ENCODE results near the gene GTF2IRD2.
"Not testable (repeated sequence)": the region's sequence is repeated elsewhere in the genome, so short reads cannot be mapped to it uniquely, and the experiment has no call there.

GTF2IRD2 gene

DNA sequence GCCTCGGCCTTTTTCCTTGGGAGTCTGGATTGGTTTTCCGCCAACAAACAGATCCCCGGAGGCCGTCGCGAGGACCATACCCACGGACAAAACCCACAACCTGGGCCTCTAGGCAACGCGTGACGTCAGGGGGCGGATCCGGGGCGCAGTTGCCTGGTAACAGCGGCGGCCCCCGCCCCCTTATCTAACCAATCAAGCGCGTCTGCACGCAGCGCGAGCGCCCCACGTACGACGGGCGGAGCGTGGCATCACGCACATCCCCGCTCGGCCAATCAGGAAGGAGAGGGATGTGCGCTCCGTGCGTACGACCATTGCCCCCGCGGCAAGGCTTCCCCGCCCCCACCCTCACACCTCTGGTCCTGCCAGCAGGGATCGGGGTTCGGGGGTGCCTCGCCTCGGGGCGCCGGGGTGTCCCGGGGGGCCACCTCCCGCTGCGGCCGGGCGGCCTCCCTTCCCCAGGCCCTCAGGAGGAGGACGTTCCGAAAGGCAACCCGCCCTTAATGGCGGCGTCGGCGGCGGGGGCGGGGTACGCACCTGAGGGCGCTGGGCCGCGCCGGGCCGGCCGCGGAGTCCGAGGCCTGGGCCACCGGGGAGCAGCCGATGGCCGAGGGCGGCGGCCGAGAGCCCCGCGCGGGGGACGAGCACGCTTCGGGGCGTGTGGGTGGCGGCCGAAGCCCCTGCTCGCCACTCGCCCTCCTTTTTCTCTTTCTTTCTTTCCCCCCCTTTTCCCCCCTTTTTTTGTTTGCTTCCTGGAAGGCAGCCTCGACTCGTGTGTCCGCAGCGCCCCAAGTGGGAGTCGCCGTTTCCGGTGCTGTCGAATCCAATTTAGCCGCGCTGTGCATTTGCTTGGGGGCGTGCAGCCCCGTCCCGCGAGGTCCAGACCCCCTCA lies at the start of gene GTF2IRD2:
TSS of gene GTF2IRD2 (minus strand) at position 773 of the 889 bp plus-strand sequence. CDS start 15,227 bp downstream, outside the sequence.
- peak; percentile 15 for DNase-seq

GRCh38 chr7:74890158-74891123 lies 39.0 kb upstream of the GTF2IRD2 start:
- DNase-seq = peak; percentile 74

GRCh38 chr7:74889518-74890129 lies 38.2 kb upstream of the GTF2IRD2 start:
- DNase-seq = not testable (repeated sequence)

- not testable (repeated sequence) for DNase-seq
These were observed 33.9 kb upstream of the GTF2IRD2 start for GRCh38 chr7:74885295-74885694.

DNA sequence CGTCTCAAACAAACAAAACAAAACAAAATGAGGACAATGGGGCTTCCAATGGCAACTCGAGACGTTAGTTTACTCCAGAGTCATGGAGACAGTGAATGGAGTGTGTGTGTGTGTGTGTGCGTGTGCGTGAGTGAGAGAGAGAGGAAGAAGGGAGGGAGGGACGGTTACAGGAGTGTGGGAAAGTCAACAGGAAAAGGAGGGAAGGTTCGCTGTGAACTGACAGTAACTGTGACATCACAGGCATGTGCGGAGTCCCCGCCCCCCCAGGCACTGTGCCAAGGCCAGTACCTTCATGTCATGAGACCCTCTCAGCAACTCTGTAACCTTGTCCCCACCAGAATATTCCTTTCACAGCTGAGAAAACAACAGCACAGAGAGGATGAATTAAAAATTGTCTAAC lies 30.7 kb upstream of the GTF2IRD2 start:
- DNase-seq = not testable (repeated sequence)

GRCh38 chr7:74874748-74875512 lies 23.5 kb upstream of the GTF2IRD2 start:
- DNase-seq = not testable (repeated sequence)

DNA sequence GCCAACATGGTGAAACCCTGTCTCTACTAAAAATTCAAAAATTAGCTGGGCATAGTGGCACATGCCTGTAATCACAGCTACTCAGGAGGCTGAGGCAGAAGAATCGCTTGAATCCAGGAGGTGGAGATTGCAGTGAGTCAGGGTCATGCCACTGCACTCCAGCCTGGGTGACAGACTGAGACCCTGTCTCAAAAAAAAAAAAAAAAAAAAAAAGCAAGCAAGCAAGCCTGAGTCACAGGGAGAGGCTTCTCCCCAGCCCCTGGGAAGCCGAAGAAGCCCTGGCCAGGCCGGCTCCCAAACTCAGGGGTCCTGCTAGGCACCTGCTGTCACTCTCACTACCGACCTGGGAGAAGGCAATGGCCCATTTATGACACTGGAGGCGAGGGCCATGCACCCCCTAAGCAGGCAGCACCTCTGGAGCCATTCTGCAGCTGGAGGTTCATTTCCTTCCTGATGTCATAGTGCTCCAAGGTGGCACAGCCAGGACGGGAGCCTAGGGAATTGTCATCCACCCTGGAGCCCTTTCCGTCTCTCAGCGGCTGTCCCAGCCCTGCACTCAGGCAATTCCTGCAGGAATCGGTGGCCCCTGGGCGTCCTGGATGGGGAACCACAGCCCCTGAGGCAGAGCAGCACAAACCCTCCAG lies 22.8 kb upstream of the GTF2IRD2 start:
- DNase-seq = not testable (repeated sequence)

DNA sequence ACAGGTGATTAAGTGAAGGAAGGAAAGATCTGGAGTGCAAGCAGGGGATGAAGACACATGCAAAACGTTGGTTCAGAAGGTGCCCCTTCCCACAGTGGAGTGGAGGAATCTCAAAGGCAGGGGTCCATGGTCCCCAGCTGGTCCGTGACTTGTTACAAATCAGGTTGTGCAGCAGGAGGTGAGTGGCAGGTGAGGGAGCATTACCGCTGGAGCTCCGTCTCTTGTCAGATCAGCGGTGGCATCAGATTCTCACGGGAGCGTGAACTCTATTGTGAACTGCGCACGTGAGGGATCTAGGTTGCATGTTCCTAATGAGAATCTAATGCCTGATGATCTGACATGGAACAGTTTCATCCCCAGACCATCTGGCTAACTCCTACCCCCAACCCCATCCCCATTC lies 21.1 kb upstream of the GTF2IRD2 start:
- not testable (repeated sequence) for DNase-seq

DNA sequence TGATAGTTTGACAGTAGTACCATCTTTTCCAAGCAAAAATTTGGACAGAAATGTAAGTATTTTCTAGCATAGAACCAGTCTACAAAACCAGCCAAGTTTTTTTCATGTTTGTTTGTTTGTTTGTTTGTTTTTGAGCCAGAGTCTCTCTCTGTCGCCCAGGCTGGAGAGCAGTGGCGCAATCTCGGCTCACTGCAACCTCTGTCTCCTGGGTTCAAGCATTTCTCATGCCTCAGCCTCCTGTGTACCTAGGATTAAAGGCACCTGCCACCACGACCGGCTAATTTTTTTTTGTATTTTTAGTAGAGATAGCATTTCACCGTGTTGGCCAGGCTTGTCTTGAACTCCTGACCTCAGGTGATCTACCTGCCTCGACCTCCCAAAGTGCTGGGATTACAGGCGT lies 14.4 kb upstream of the GTF2IRD2 start:
- DNase-seq = not testable (repeated sequence)

GRCh38 chr7:74849853-74850252 lies 1.6 kb downstream of the GTF2IRD2 start:
- DNase-seq = not testable (repeated sequence)

DNA sequence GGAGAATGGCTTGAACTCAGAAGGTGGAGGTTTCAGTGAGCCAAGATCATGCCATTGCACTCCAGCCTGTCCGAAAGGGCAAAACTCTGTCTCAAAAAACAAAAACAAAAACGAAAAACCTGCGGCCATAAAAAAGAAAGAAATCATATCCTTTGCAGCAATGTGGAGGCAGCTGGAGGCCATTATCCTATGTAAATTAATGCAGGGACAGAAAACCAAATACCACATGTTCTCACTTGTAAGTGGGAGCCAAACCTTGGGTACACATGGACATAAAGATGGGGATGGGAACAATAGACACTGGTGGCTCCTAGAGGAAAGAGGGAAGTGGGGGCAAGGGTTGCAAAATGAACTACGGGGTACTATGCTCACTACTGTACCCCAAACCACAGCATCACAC lies 21.0 kb downstream of the GTF2IRD2 start:
- DNase-seq = not testable (repeated sequence)

GRCh38 chr7:74829959-74830358 lies 21.4 kb downstream of the GTF2IRD2 start:
- not testable (repeated sequence) for DNase-seq

GRCh38 chr7:74821259-74821658 lies 30.1 kb downstream of the GTF2IRD2 start:
- DNase-seq = not testable (repeated sequence)

GRCh38 chr7:74820146-74820805 lies 31.1 kb downstream of the GTF2IRD2 start:
- DNase-seq = not testable (repeated sequence)

DNA sequence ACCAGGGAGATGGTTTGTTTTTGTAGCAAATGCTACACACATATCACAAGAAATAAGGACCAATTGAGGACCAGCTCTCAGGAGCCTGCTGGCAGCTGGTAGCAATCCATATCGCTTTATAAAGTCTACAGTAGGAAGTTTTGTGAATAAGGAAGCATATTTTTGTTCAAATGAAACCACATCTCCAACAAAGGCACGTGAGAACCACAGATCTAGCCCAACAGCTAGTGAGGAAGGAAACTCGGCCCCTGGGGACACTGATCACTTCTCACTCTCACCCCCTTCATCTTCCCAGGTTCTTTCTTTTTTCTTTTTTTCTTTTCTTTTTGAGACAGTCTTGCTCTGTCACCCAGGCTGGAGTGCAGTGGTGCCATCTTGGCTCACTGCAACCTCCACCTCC lies 35.5 kb downstream of the GTF2IRD2 start:
- DNase-seq = not testable (repeated sequence)

DNA sequence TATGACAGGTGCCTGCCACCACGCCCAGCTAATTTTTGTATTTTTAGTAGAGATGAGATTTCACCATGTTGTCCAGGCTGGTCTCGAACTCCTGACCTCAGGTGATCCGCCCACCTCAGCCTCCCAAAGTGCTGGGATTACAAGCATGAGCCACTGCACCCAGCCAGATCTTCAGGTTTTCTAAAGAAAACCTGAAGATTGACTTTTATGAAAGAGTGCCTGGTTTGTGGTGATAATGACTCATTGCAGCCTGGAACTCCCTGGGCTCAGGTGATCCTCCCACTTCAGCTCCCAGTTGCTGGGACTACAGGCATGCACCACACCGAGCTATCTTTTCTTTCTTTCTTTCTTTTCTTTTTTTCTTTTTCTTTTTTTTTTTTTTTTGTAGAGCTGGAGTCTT lies 52.8 kb downstream of the GTF2IRD2 start:
- not testable (repeated sequence) for DNase-seq

DNA sequence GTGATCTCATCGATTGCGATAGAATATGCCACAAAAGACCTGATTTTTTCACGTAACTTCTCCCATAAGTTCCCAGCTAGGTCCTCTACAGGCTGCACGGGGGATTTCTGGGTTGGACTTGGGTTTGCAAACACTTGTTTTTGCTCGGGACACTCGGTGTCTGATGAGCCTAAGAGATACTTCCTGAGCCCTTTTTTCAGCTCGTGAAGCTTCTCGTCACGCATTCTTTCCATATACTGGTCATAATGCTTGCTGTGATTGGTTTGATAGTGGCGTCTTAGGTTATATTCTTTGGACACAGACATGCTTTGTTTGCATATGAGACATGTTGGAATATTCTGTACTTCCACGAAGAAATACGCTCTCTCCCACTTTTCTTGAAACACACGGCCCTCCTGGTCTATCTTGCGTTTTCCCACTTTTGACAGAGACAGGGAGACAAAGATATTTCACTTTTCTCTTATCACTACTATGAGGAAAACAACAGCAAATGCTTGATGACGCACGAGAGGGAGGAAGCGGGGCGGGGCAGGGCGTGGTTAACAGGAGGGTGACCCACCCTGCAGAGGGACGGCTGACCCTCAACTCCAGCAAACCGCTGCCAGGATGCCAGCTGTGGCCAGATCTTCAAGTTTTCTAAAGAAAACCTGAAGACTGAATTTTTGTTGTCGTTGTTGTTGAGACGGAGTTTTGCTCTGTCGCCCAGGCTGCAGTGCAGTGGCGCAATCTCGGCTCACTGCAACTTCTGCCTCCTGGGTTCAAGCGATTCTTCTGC lies 53.4 kb downstream of the GTF2IRD2 start:
- not testable (repeated sequence) for DNase-seq

DNA sequence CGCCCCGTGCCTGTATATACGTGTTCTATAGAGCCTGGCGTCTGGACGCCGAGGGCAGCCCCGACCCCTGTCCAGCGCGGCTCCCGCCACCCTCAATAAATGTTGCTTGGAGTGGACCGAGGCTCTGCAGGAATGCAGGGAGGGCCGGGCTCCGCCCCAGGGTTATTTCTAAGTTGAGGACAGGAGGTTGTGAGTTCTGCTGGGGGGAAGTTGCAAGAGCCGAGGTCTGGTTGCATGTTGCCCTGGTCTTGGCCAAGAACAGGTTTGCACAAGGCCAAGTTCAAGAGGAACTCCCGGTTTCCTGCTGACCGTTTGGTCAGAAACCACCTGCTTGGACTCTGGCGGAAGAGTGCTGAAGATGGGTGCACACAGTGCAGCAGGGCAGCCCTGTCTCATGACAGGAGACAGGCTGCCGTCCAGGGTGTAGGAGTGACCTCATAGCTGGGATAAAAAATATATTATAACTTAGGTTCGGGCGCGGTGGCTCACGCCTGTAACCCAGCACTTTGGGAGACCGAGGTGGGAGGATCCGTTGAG lies 62.1 kb downstream of the GTF2IRD2 start:
- DNase-seq = not testable (repeated sequence)

GRCh38 chr7:74788369-74789150 lies 62.8 kb downstream of the GTF2IRD2 start:
- DNase-seq = peak; percentile 84

All from hematopoietic multipotent progenitor cell treated with erythropoietin and hydrocortisone succinate and interleukin-3 and kit ligand, for 8 days (in vitro differentiated cells).